Subcutaneous adipose tissue (tissue), 1 donor: ENCODE results near the gene MSL3B.

Experiments used
- TF ChIP-seq, protein P1 (sequence below): fragments of 450-650 bp; IDR thresholded peaks from one replicate; pipeline ENCODE4 v1.5.1; 2016; ENCODE audit warnings: low read depth, mild to moderate bottlenecking, control low read depth, antibody characterized with exemption, moderate library complexity

The MSL3B gene

DNA sequence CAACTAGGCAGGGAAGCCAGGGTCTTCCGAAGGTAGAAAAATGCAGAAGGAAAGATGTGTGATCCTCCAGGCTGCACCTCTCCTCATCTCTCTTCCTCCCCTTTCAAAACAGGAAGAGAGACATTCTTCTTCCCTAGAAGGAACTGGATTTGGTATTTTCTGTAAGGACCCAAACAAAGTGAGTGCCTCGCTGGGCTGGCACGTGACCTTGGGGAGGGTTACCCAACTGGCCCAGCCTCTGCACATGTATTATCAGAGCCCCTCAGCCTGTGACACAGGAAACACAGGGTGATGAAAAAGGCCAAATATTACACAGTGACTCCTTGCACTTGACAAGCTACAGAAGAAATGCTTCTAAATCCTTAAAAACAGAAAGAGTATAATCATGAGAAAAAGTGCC is 16.1 kb downstream of the MSL3B start:
- TF ChIP-seq, protein P1, sequence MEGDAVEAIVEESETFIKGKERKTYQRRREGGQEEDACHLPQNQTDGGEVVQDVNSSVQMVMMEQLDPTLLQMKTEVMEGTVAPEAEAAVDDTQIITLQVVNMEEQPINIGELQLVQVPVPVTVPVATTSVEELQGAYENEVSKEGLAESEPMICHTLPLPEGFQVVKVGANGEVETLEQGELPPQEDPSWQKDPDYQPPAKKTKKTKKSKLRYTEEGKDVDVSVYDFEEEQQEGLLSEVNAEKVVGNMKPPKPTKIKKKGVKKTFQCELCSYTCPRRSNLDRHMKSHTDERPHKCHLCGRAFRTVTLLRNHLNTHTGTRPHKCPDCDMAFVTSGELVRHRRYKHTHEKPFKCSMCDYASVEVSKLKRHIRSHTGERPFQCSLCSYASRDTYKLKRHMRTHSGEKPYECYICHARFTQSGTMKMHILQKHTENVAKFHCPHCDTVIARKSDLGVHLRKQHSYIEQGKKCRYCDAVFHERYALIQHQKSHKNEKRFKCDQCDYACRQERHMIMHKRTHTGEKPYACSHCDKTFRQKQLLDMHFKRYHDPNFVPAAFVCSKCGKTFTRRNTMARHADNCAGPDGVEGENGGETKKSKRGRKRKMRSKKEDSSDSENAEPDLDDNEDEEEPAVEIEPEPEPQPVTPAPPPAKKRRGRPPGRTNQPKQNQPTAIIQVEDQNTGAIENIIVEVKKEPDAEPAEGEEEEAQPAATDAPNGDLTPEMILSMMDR: no peak

DNA sequence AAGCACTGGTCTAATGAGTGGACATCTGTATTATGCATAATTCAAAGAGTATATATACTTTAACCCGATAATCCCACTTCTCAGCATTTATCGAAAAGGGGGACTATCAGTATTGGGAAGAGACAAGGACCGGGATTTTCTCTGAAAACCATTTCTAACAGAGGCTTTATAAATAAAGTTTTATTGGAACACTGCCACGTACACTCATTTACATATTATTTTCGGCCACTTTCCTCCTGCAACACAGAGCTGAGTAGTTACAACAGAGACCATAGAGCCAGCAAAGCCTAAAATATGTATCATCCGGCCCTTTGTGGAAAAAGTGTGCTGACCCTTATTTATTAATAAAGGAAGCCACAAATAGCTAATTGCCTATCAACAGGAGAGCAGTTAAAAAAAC is 17.0 kb downstream of the MSL3B start:
- TF ChIP-seq, protein P1: no peak

DNA sequence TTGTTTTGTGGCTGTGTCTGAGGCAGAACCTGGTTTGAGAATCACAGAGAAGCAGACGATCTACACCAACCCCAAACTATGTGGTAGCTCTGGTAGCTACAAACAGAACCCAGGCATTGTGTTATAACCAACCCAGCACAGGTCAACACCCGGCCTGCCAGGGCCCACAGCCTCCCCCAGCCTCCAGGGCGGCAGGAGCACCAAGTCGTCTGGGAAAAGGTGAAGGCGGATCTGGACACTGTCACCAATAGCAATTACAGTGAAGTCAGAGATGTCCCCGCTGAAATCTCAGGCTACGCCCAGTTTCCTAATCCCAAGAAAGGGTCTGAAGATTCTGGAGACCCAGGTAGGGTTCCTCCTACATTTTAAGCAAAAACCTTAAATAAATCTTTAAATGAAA is 17.4 kb downstream of the MSL3B start:
- TF ChIP-seq, protein P1: no peak

DNA sequence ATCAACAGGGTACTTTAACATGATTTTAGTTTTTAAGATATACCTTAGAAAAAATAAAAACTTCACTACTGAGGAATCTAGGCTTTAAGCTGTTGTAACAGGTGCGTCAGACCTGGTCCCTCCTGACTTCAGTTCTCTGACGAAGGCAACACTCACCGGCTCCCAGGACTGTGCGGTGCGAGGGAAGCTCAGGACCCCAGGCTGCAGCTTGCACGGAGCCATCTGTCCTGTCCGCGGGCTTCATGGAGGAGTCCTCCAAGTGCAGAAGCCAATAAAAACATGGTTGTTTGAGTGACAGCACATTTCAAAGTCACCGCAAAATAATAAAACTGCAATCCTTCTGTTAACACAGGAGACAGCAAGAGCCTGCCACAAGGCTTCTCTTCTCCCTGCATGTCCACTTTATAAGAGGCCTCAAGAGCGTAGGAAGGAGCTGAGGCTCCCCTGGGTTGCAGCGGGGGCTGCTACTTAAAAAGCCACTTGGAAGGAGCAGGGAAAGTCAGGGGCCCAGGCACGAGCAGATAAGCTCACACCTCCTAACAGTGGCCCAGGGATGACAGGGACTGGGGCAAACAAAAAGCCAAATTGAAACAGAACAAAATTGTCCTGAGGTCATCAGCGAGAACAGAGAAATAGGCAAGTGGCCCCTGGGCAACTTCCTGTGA is 18.4 kb downstream of the MSL3B start:
- TF ChIP-seq, protein P1: no peak

DNA sequence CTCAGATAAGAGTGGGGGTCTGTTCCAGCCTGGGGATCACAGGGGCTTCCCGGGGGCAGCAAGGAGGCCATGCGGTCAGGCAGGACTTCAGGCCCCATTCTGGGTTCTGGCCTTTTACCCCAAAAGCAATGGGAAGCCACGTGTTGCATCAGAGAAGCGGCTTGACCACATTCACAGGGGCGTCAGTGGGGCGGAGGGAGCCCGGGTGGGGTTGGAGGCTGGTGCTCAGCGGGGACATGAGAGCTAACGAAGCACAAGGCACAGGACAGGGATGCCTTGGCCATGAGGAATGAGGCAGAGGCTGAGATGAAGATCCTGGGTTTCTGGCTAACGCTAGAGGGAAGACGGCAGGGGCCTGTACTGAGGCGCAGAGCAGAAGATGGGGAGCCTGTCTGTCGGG is 19.9 kb downstream of the MSL3B start:
- TF ChIP-seq, protein P1: no peak

DNA sequence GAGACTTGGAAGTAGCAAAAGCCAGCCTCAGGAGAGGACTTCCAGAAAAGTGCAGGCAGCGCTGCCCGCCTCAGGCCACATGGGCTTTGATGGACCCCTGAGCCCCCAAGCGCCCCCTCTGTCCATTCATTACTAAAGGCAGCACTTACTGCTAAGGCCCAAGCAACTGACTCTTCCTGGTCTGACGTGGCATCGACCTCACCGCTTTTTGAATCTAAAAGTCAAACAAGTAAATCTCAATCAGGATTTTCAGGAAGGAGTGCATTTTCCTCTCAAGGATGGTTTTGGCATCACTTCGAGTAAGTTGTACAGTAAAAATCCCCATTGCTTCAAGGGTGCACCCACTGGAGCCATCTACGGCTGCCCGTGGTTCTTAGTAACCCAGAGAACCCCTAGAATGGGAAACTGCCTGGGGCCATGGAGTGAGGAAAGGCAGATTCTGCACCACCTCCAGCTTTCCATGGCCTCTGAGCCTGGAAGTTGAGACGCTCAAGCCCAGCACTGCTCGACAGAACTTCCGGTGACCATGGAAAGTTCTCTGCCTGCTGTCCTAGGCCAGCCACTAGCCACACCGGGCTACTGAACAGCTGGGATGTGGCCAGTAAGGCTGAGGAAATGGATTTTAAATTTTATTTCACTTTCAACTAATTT is 20.8 kb downstream of the MSL3B start:
- TF ChIP-seq, protein P1: no peak

DNA sequence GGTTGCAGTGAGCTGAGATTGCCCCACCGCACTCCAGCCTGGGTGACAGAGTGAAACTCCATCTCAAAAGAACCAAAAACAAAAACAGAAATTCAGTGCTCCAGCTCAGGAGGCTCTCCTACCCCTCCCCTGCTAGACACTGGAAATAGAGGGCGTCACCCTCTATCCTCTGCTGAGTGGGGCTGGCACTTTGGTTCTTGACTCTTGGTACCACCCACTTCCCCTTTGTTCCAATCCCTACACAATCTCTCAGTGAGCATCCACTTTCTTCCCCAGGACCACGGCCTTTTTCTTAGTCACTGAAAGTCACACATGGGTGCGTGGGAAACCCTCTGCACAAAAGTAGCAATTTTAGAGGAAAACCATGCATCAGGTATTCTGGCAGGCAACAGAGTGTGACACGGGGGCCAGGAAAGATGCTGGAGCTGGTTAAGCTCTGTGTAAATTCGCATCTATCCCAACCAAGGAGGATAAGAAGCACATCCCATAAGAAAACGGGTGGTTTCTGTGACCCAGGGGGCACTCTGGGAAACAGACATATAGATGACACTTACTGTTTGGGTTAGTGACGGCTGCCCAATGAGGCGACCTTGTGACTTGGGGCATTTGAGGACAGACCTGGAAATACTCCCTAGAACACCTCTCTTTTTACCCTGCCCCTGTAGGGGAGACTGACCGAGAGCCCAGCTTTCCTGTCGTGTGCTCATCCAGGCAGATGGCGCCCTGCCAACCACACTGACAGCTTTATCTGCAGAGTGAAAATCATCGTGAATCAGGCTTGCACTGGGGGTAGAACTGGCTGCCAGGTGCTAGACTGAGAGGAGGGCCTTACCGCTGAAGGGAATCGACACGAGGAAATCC is 21.6 kb downstream of the MSL3B start:
- TF ChIP-seq, protein P1: no peak
